IMR-90 (cell line): ENCODE results near the gene EGFR.

Source experiments
- MAFK ChIP-seq: IDR thresholded peaks from 2 replicates; pipeline ENCODE4 v1.6.1; 2012; ENCODE audit warnings: low read depth, low read length, improper control_type of control experiment
- MXI1 ChIP-seq: IDR thresholded peaks from 2 replicates; pipeline ENCODE4 v1.6.1; 2012; ENCODE audit warnings: low read depth, mild to moderate bottlenecking, low read length, moderate library complexity, borderline replicate concordance
- POLR2A ChIP-seq: IDR thresholded peaks from 2 replicates; pipeline ENCODE4 v1.6.1; 2012; ENCODE audit warnings: mild to moderate bottlenecking, low read depth, low read length
- RAD21 ChIP-seq: IDR thresholded peaks from 2 replicates; pipeline ENCODE4 v1.6.1; 2012; ENCODE audit warnings: low read length, improper control_type of control experiment
- RFX5 ChIP-seq: IDR thresholded peaks from 2 replicates; pipeline ENCODE4 v1.8.0; 2012; ENCODE audit warnings: low read depth, mild to moderate bottlenecking, low read length, moderate library complexity
- TF ChIP-seq, protein P1 (sequence below): conservative IDR thresholded peaks from 2 replicates; pipeline ENCODE4 v1.5.1; 2012; ENCODE audit warnings: mild to moderate bottlenecking, low read depth, low read length, improper control_type of control experiment
- TF ChIP-seq, protein P2 (sequence below): fragments of 150-350 bp; IDR thresholded peaks from 2 replicates; pipeline ENCODE4 v1.6.1; 2017; ENCODE audit warnings: mild to moderate bottlenecking, antibody characterized with exemption, low read length, low read depth

DNA sequence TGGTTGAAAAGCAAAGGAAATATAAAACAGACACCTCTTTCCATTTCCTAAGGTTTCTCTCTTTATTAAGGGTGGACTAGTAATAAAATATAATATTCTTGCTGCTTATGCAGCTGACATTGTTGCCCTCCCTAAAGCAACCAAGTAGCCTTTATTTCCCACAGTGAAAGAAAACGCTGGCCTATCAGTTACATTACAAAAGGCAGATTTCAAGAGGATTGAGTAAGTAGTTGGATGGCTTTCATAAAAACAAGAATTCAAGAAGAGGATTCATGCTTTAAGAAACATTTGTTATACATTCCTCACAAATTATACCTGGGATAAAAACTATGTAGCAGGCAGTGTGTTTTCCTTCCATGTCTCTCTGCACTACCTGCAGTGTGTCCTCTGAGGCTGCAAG is 191.9 kb downstream of the EGFR start:
- TF ChIP-seq, protein P1, sequence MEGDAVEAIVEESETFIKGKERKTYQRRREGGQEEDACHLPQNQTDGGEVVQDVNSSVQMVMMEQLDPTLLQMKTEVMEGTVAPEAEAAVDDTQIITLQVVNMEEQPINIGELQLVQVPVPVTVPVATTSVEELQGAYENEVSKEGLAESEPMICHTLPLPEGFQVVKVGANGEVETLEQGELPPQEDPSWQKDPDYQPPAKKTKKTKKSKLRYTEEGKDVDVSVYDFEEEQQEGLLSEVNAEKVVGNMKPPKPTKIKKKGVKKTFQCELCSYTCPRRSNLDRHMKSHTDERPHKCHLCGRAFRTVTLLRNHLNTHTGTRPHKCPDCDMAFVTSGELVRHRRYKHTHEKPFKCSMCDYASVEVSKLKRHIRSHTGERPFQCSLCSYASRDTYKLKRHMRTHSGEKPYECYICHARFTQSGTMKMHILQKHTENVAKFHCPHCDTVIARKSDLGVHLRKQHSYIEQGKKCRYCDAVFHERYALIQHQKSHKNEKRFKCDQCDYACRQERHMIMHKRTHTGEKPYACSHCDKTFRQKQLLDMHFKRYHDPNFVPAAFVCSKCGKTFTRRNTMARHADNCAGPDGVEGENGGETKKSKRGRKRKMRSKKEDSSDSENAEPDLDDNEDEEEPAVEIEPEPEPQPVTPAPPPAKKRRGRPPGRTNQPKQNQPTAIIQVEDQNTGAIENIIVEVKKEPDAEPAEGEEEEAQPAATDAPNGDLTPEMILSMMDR, result no peak
- TF ChIP-seq MXI1 (no peak), POLR2A (no peak), RAD21 (no peak), RFX5 (no peak), MAFK (no peak)
- TF ChIP-seq, protein P2, sequence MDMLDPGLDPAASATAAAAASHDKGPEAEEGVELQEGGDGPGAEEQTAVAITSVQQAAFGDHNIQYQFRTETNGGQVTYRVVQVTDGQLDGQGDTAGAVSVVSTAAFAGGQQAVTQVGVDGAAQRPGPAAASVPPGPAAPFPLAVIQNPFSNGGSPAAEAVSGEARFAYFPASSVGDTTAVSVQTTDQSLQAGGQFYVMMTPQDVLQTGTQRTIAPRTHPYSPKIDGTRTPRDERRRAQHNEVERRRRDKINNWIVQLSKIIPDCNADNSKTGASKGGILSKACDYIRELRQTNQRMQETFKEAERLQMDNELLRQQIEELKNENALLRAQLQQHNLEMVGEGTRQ, result no peak
